DND-41 (cell line): ENCODE results near the gene NDUFS2.

Experiments
- CTCF ChIP-seq: IDR thresholded peaks from 2 replicates; pipeline ENCODE4 v1.5.1; 2012; ENCODE audit warnings: borderline replicate concordance, low read length, moderate library complexity, mild to moderate bottlenecking; ENCODE audit not compliant: poor library complexity, severe bottlenecking; ENCODE audit errors: extremely low read depth
- EZH2 ChIP-seq: IDR thresholded peaks from 3 replicates; pipeline ENCODE4 v1.6.1; 2012; ENCODE audit warnings: borderline replicate concordance, low read depth, mild to moderate bottlenecking, moderate library complexity, low read length, inconsistent platforms; ENCODE audit not compliant: severe bottlenecking

- TF ChIP-seq CTCF (peak; percentile 33), EZH2 (no peak)
These were observed 27.7 kb downstream of the NDUFS2 start for GRCh38 chr1:161229896-161230295.
